Measurements from ENCODE around the gene PDE11A. TPM values are rescaled to one million over a fixed set of nuclear protein-coding genes. Genes with fewer than 3 reads are reported as not detected.

The PDE11A gene
- total RNA-seq, 1 experiment from 2014 or later, result 0.61 TPM

DNA sequence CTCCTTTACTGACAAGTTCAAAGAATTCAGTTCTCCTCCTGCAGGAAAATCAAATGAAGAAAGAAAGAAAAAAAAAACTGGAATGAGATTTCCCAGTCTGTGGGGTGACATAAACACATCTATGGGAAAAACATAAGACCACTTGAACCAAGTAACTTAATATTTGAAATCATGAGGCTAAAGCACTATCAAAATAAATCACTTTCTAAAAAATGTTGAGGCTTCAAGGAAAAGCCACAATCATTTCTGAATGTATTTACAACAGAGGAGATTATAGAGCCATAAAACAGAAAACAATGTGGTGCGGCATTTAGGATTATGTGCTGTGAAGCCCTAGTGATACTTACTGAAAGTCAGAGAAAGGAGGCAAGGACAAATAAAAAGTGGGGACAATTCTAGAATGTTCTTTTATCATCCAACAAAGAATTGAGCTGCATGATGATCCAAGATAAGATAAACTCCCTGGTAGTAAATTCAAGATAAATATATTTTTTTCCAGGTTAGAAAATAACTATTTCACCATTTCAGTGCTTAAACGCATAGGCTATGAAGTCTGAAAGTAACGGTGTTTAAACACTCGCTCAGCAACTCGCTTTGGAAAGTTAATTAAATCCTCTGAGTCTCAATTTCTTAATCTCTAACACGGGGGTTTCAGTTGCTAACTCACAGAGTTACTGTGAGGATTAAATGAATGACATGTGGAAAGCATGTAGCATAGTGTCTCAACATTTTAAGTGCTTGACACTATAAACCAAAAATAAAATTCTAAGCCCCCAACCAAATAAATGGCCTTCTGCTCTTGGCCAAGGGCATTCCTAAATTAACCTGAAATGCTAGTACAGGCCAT, 391.5 kb downstream of the PDE11A start:
- POLR2A ChIA-PET, result no interaction called here

DNA sequence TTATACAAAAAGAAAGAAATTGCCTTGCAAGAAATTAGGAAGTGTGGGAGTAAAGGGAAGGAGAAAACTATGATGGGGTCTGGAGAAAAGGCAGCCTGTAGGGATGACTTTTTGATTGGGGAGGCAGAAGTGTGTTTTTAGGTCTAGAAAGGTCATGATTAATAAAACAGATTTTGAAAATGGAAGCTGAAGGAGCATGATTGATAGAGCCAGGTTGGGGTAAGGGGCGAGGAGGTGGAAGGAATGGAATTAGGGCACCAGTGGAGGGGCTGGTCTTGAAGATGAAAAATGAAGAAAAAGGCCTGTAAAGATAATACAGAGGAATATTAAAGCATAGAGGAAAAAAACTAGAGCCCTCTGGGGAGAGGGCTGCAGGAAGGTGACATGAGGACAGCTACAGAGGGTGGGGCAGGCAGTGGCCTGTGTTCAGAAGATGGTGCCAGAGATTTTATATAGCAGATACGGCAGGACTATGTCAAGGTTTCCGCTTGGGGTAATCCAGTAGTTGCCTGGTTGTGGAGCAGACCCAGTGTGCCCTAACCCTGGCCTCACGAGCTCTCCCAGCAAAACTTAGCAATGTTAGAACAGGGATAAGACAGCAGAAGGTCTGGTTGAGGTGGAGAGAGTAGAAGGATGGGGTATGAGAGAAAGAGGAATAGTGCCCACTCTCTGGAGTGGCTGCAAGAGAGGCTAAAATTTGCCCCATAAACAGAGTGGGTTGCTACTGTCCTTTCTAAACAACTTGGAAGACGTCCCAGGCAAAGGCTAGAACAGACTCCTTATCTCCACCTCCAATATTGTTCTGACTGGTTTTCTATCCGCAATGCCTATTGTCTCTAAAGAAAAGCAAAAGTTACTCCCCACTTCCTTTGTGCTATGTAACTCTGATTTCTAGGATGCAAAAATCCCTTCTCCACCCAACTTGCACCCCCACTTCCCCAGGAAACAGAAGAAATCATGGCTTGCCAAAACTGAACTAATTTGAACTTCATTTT, 392.7 kb downstream of the PDE11A start:
- RAD21 ChIA-PET (ENCODE audit: low non-redundant PET in 1 of 2, low total read pairs in 2 of 2, uncharacterized antibody in 2 of 2, unreplicated experiment in 2 of 2), result no interaction called here
- no peak overlapping the region for H3K27ac ChIP-seq (ENCODE audit: low read depth, low read length)
- TF ChIP-seq RAD21 (IDR thresholded peaks at IDR 0.05; ENCODE audit: low read depth), result no peak
- TF ChIP-seq FOSL1 (IDR thresholded peaks at IDR 0.05; ENCODE audit: low read depth), result no peak
- no peak for TF ChIP-seq SRF (IDR thresholded peaks at IDR 0.05; ENCODE audit: low read depth)
- TF ChIP-seq SIN3A (IDR thresholded peaks at IDR 0.05; ENCODE audit: low read depth), result no peak
- TF ChIP-seq, protein P1, sequence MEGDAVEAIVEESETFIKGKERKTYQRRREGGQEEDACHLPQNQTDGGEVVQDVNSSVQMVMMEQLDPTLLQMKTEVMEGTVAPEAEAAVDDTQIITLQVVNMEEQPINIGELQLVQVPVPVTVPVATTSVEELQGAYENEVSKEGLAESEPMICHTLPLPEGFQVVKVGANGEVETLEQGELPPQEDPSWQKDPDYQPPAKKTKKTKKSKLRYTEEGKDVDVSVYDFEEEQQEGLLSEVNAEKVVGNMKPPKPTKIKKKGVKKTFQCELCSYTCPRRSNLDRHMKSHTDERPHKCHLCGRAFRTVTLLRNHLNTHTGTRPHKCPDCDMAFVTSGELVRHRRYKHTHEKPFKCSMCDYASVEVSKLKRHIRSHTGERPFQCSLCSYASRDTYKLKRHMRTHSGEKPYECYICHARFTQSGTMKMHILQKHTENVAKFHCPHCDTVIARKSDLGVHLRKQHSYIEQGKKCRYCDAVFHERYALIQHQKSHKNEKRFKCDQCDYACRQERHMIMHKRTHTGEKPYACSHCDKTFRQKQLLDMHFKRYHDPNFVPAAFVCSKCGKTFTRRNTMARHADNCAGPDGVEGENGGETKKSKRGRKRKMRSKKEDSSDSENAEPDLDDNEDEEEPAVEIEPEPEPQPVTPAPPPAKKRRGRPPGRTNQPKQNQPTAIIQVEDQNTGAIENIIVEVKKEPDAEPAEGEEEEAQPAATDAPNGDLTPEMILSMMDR (IDR thresholded peaks at IDR 0.05 in 2 of 3, conservative IDR thresholded peaks at IDR 0.05 in 1 of 3; ENCODE audit: borderline replicate concordance in 1 of 3, insufficient read depth in 1 of 3, low read depth in 2 of 3, low read length in 2 of 3), result no peak
- TF ChIP-seq, protein P2, sequence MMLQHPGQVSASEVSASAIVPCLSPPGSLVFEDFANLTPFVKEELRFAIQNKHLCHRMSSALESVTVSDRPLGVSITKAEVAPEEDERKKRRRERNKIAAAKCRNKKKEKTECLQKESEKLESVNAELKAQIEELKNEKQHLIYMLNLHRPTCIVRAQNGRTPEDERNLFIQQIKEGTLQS (IDR thresholded peaks at IDR 0.05), result no peak
- TF ChIP-seq POLR2A (IDR thresholded peaks at IDR 0.05; ENCODE audit: borderline replicate concordance, extremely low read depth, insufficient read depth, insufficient read length), result no peak
- no peak for TF ChIP-seq TCF7L2 (IDR thresholded peaks at IDR 0.05; ENCODE audit: borderline replicate concordance, extremely low read depth, insufficient read depth, insufficient read length)
- TF ChIP-seq, protein P3, sequence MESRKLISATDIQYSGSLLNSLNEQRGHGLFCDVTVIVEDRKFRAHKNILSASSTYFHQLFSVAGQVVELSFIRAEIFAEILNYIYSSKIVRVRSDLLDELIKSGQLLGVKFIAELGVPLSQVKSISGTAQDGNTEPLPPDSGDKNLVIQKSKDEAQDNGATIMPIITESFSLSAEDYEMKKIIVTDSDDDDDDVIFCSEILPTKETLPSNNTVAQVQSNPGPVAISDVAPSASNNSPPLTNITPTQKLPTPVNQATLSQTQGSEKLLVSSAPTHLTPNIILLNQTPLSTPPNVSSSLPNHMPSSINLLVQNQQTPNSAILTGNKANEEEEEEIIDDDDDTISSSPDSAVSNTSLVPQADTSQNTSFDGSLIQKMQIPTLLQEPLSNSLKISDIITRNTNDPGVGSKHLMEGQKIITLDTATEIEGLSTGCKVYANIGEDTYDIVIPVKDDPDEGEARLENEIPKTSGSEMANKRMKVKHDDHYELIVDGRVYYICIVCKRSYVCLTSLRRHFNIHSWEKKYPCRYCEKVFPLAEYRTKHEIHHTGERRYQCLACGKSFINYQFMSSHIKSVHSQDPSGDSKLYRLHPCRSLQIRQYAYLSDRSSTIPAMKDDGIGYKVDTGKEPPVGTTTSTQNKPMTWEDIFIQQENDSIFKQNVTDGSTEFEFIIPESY (IDR thresholded peaks at IDR 0.05; ENCODE audit: extremely low read depth, insufficient replicate concordance, low read length), result no peak
- H3K9me2 ChIP-seq (ENCODE audit: insufficient read depth), result no peaks in the 10 kb centered on the region
- H3K9ac ChIP-seq (ENCODE audit: low read length), result no peak overlapping the region
- no peak overlapping the region for H2AFZ ChIP-seq (ENCODE audit: low read depth, low read length, poor library complexity, severe bottlenecking)
- no peaks in the 10 kb centered on the region for H4K20me1 ChIP-seq (ENCODE audit: insufficient read depth)
- BruUV-seq (replicated peaks), result no TSS peak
- CTCF ChIA-PET, result no interaction called here
- H3K9me3 ChIP-seq (ENCODE audit: control insufficient read depth in 1 of 2, insufficient read depth in 1 of 2, low read depth in 1 of 2, low read length in 2 of 2), result no peaks in the 10 kb centered on the region
- H3K4me3 ChIP-seq (replicated peaks in 1 of 2; ENCODE audit: low read depth in 1 of 2, low read length in 2 of 2), result no peak overlapping the region
- intact Hi-C loops (cut with micrococcal nuclease), result no loop called here
- H3K36me3 ChIP-seq (ENCODE audit: control insufficient read depth in 1 of 2, insufficient read depth in 2 of 2, low read length in 2 of 2), result no peaks in the 10 kb centered on the region
- DNase-seq (ENCODE audit: low read depth, low spot score), result no peak
- peaks cover 12% of the 10 kb centered on the region for H3K27me3 ChIP-seq (ENCODE audit: insufficient read depth, low read length)
- no peaks in the 10 kb centered on the region for H3K4me1 ChIP-seq (ENCODE audit: control insufficient read depth in 1 of 2, insufficient read depth in 2 of 2, low read length in 2 of 2)
- no peak for ATAC-seq
- POLR2A ChIA-PET, result no interaction called here
- H3K79me2 ChIP-seq (ENCODE audit: insufficient read depth, low read length), result no peaks in the 10 kb centered on the region
- H3K4me2 ChIP-seq (ENCODE audit: low read length), result no peak overlapping the region

More for the DNA sequence above, 391.5 kb downstream of the PDE11A start:
- RAD21 ChIA-PET (ENCODE audit: low non-redundant PET in 1 of 2, low total read pairs in 2 of 2, uncharacterized antibody in 2 of 2, unreplicated experiment in 2 of 2), result no interaction called here
- H3K27ac ChIP-seq (ENCODE audit: low read depth, low read length), result no peak overlapping the region
- no peaks in the 10 kb centered on the region for H3K4me1 ChIP-seq (ENCODE audit: control insufficient read depth in 1 of 2, insufficient read depth in 2 of 2, low read length in 2 of 2)
- no peak overlapping the region for H3K9ac ChIP-seq (ENCODE audit: low read length)
- no peak overlapping the region for H3K4me3 ChIP-seq (replicated peaks in 1 of 2; ENCODE audit: low read depth in 1 of 2, low read length in 2 of 2)
- TF ChIP-seq SRF (IDR thresholded peaks at IDR 0.05; ENCODE audit: low read depth) (no peak), SIN3A (IDR thresholded peaks at IDR 0.05; ENCODE audit: low read depth) (no peak)
- intact Hi-C loops (cut with micrococcal nuclease), result no loop called here
- no peak overlapping the region for H2AFZ ChIP-seq (ENCODE audit: low read depth, low read length, poor library complexity, severe bottlenecking)
- H4K20me1 ChIP-seq (ENCODE audit: insufficient read depth), result no peaks in the 10 kb centered on the region
- DNase-seq (ENCODE audit: low read depth, low spot score) (no peak), ATAC-seq (no peak)
- H3K9me3 ChIP-seq (ENCODE audit: control insufficient read depth in 1 of 2, insufficient read depth in 1 of 2, low read depth in 1 of 2, low read length in 2 of 2), result no peaks in the 10 kb centered on the region
- no peak overlapping the region for H3K4me2 ChIP-seq (ENCODE audit: low read length)
- peaks cover 12% of the 10 kb centered on the region; the same call in 1 of the 2 replicates for H3K27me3 ChIP-seq (ENCODE audit: insufficient read depth, low read length)
- H3K36me3 ChIP-seq (ENCODE audit: control insufficient read depth in 1 of 2, insufficient read depth in 2 of 2, low read length in 2 of 2), result no peaks in the 10 kb centered on the region
- BruUV-seq (replicated peaks), result no TSS peak
- H3K79me2 ChIP-seq (ENCODE audit: insufficient read depth, low read length), result no peaks in the 10 kb centered on the region
- H3K9me2 ChIP-seq (ENCODE audit: insufficient read depth), result no peaks in the 10 kb centered on the region
- CTCF ChIA-PET, result no interaction called here
